Measurements from ENCODE around the gene SLC36A1. TPM values are rescaled to one million over a fixed set of nuclear protein-coding genes. Genes with fewer than 3 reads are reported as not detected.

SLC36A1 gene
- total RNA-seq, 2 donors from 2014 or later, result 15.4 to 33.3 TPM

DNA sequence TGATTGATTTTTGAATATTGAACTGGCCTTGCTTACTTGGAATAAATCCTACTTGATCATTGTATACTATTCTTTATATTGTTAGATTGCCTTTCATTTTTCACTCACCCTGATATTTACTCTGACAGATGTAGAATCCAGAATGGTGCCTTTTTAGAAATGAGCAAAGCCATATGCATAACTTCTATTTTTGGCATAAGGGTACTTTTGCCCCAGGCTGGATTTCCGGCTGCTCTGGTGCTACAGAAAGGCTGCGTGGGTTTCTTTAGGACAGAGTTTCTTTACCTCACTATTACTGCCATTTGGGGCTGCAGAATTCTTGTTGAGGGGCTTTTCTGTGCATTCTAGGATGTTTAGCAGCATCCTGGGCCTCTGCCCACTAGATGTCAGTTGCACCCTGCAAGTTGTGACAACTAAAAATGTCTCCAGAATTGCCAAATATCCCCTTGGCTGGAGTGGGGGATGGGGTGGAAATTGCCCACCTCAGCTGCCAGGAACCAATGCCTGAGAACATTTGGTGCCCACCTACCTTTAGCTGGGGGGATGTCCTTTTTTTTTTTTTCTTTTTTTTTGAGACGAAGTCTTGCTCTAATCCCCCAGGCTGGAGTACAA, 50.1 kb downstream of the SLC36A1 start:
- no peaks in the 10 kb centered on the region for H3K27me3 Mint-ChIP-seq (ENCODE audit: insufficient read depth)

GRCh38 chr5:151498395-151499155, 51.2 kb downstream of the SLC36A1 start:
- Histone ChIP-seq H3K9me3 (ENCODE audit: control insufficient read depth, low read length) (peaks cover 18% of the 10 kb centered on the region), H3K4me1 (ENCODE audit: control insufficient read depth, insufficient read depth, low read length) (no peaks in the 10 kb centered on the region), H3K9ac (ENCODE audit: extremely low read depth, low read length, poor library complexity, severe bottlenecking) (no peak overlapping the region), H3K27me3 (ENCODE audit: control insufficient read depth, insufficient read depth, low read length, poor library complexity, severe bottlenecking) (no peaks in the 10 kb centered on the region), H3K36me3 (ENCODE audit: control insufficient read depth, insufficient read depth, low read length) (peaks cover 5% of the 10 kb centered on the region), H3K27ac (ENCODE audit: low read depth, low read length) (no peak overlapping the region), H3K4me3 (ENCODE audit: low read length) (no peak overlapping the region)
- Mint-ChIP-seq H3K27me3 (ENCODE audit: insufficient read depth) (no peaks in the 10 kb centered on the region), H3K4me3 (no peak overlapping the region), H3K36me3 (ENCODE audit: low read depth) (peaks cover 21% of the 10 kb centered on the region), H3K27ac (peak overlapping the region; percentile 18), H3K9me3 (peaks cover 5% of the 10 kb centered on the region), H3K4me1 (peaks cover 14% of the 10 kb centered on the region)
- WGBS, 2 experiments (ENCODE audit: insufficient coverage in 1 of 2, insufficient read length in 1 of 2), result 71 to 78% methylated on average over 4 to 8 of the region's 8 CpGs
- TF ChIP-seq CTCF (conservative IDR thresholded peaks at IDR 0.05), result no peak
- DNase-seq, result no peak

More for the DNA sequence above, 50.1 kb downstream of the SLC36A1 start:
- peak; percentile 13 for TF ChIP-seq CTCF (conservative IDR thresholded peaks at IDR 0.05)
- Histone ChIP-seq H3K27ac (ENCODE audit: low read depth, low read length) (no peak overlapping the region), H3K4me1 (ENCODE audit: control insufficient read depth, insufficient read depth, low read length) (no peaks in the 10 kb centered on the region), H3K4me3 (ENCODE audit: low read length) (no peak overlapping the region), H3K36me3 (ENCODE audit: control insufficient read depth, insufficient read depth, low read length) (peaks cover 7% of the 10 kb centered on the region), H3K9ac (ENCODE audit: extremely low read depth, low read length, poor library complexity, severe bottlenecking) (no peak overlapping the region), H3K27me3 (ENCODE audit: control insufficient read depth, insufficient read depth, low read length, poor library complexity, severe bottlenecking) (no peaks in the 10 kb centered on the region), H3K9me3 (ENCODE audit: control insufficient read depth, low read length) (peaks cover 20% of the 10 kb centered on the region)
- WGBS, 2 experiments (ENCODE audit: insufficient coverage in 1 of 2, insufficient read length in 1 of 2), result 85 to 92% methylated on average over 2 to 3 of the region's 3 CpGs
- Mint-ChIP-seq H3K27ac (no peak overlapping the region), H3K4me3 (no peak overlapping the region), H3K36me3 (ENCODE audit: low read depth) (peaks cover 29% of the 10 kb centered on the region), H3K4me1 (peaks cover 14% of the 10 kb centered on the region), H3K9me3 (peaks cover 5% of the 10 kb centered on the region)
- DNase-seq, result no peak

DNA sequence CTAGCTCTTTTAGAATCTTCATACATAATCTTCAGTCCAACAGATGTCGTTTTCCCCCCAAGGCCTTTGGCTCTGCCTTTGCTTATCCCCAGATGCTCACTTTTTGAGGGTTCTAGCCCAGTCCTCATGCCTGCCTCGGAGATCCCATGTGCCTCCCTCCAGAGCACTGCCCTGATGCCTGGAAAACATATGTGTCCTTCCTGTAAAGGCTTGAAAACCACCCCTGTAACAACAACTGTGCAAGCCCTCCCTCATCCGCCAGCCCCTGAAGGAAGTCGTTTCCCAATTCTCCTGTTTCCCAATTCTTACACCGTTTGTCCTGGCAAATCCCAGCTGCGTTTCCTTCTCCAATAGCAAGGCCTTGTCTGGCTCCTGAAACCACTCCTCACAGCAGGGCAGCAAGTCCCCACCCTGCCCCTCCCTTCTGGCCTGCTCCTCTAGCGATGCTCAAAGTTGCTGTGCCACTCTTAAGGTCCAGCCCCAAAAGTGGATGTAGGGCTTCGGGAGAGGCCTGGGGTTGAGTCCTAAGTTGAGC, 52.2 kb downstream of the SLC36A1 start:
- no peak overlapping the region for H3K4me3 Mint-ChIP-seq
- peaks cover 8% of the 10 kb centered on the region for H3K9me3 ChIP-seq (ENCODE audit: control insufficient read depth, low read length)

More for the DNA sequence above, 52.2 kb downstream of the SLC36A1 start:
- TF ChIP-seq CTCF (conservative IDR thresholded peaks at IDR 0.05), result no peak
- Mint-ChIP-seq H3K4me1 (peaks cover 14% of the 10 kb centered on the region), H3K36me3 (ENCODE audit: low read depth) (peaks cover 13% of the 10 kb centered on the region), H3K27me3 (ENCODE audit: insufficient read depth) (no peaks in the 10 kb centered on the region), H3K27ac (peak overlapping the region; percentile 5), H3K9me3 (peaks cover under 1% of the 10 kb centered on the region)
- Histone ChIP-seq H3K36me3 (ENCODE audit: control insufficient read depth, insufficient read depth, low read length) (no peaks in the 10 kb centered on the region), H3K4me1 (ENCODE audit: control insufficient read depth, insufficient read depth, low read length) (peaks cover under 1% of the 10 kb centered on the region), H3K9ac (ENCODE audit: extremely low read depth, low read length, poor library complexity, severe bottlenecking) (no peak overlapping the region), H3K4me3 (ENCODE audit: low read length) (no peak overlapping the region), H3K27ac (ENCODE audit: low read depth, low read length) (no peak overlapping the region), H3K27me3 (ENCODE audit: control insufficient read depth, insufficient read depth, low read length, poor library complexity, severe bottlenecking) (no peaks in the 10 kb centered on the region)
- no peak for DNase-seq
- 84 to 85% methylated on average over 5 to 8 of the region's 8 CpGs for WGBS, 2 experiments (ENCODE audit: insufficient coverage in 1 of 2, insufficient read length in 1 of 2)
